Measurements from ENCODE around the gene DIPK1A.

GRCh38 chr1:92931691-92932090 lies 29.6 kb downstream of the DIPK1A start:
- TF ChIP-seq CTCF (IDR thresholded peaks at IDR 0.05) (no peak), REST (IDR thresholded peaks at IDR 0.05; ENCODE audit: insufficient read depth in 1 of 2, low read depth in 2 of 2, low read length in 1 of 2) (no peak), SIN3A (IDR thresholded peaks at IDR 0.05; ENCODE audit: borderline replicate concordance, insufficient read depth, low read depth, low read length) (no peak), POLR2AphosphoS5 (IDR thresholded peaks at IDR 0.05; ENCODE audit: low read depth, low read length) (no peak)

All from Panc1 (cell line).